Hematopoietic multipotent progenitor cell (in vitro differentiated cells): ENCODE measurements around the gene SUSD2. TPM values are rescaled to one million over a fixed set of nuclear protein-coding genes. Genes with fewer than 3 reads are reported as not detected.
"Not testable (repeated sequence)": the region's sequence is repeated elsewhere in the genome, so short reads cannot be mapped to it uniquely, and the experiment has no call there.

Source experiments
- DNase-seq, 3 donors: peaks; one replicate each; pipeline ENCODE4 v3.0.0-alpha.2; 2011 to 2015; ENCODE audit warnings: low read depth in 2 of 3, low spot score in 2 of 3
- total RNA-seq: library from RNA; depleted of rRNA; stranded (reverse); fragments of >200 nt; gene quantifications from one replicate; pipeline ENCODE4 v1.2.3, GENCODE V29; 2012

Gene SUSD2
- total RNA-seq, 1 donor: 0.81 TPM

- DNase-seq: no peak
These were observed 28.4 kb downstream of the SUSD2 start for GRCh38 chr22:24209687-24210086.

- DNase-seq: not testable (repeated sequence)
These were observed 29.1 kb downstream of the SUSD2 start for GRCh38 chr22:24210409-24210808.

GRCh38 chr22:24211716-24212115 lies 30.4 kb downstream of the SUSD2 start:
- DNase-seq: not testable (repeated sequence)

GRCh38 chr22:24213111-24213510 lies 31.8 kb downstream of the SUSD2 start:
- DNase-seq: not testable (repeated sequence)

GRCh38 chr22:24214467-24215285 lies 33.4 kb downstream of the SUSD2 start:
- DNase-seq: no peak

- DNase-seq: no peak
These were observed 35.4 kb downstream of the SUSD2 start for GRCh38 chr22:24216541-24217209.

- DNase-seq: no peak
These were observed 36.1 kb downstream of the SUSD2 start for GRCh38 chr22:24217384-24217783.

- DNase-seq: no peak
These were observed 38.5 kb downstream of the SUSD2 start for GRCh38 chr22:24219750-24220149.

- DNase-seq: no peak
These were observed 43.2 kb downstream of the SUSD2 start for GRCh38 chr22:24224468-24224867.

- DNase-seq: no peak
These were observed 43.8 kb downstream of the SUSD2 start for GRCh38 chr22:24225044-24225601.

- no peak for DNase-seq
These were observed 44.7 kb downstream of the SUSD2 start for GRCh38 chr22:24225951-24226350.

- DNase-seq: peak in 2 of 3 donors; percentile 45 to 67
These were observed 49.8 kb downstream of the SUSD2 start for GRCh38 chr22:24230911-24231656.

- DNase-seq: no peak
These were observed 50.4 kb downstream of the SUSD2 start for GRCh38 chr22:24231706-24232105.

GRCh38 chr22:24232124-24232523 lies 50.8 kb downstream of the SUSD2 start:
- DNase-seq: no peak

- no peak for DNase-seq
These were observed 51.4 kb downstream of the SUSD2 start for GRCh38 chr22:24232725-24233124.

GRCh38 chr22:24233235-24233634 lies 51.9 kb downstream of the SUSD2 start:
- DNase-seq: no peak

- no peak for DNase-seq
These were observed 52.5 kb downstream of the SUSD2 start for GRCh38 chr22:24233816-24234215.

GRCh38 chr22:24235315-24235714 lies 54.0 kb downstream of the SUSD2 start:
- DNase-seq: no peak

GRCh38 chr22:24236656-24237055 lies 55.4 kb downstream of the SUSD2 start:
- no peak for DNase-seq

- DNase-seq: not testable (repeated sequence)
These were observed 56.9 kb downstream of the SUSD2 start for GRCh38 chr22:24238101-24238694.
